Cardiac muscle cell (in vitro differentiated cells and primary cell): ENCODE data around the gene TLDC2. TPM values are rescaled to one million over a fixed set of nuclear protein-coding genes. Genes with fewer than 3 reads are reported as not detected.

Source experiments
- DNase-seq, 2 donors: peaks; one replicate each; pipeline versions ENCODE4 v3.0.0 to v3.0.0-alpha.2; 2010 to 2017; ENCODE audit warnings: low read depth in 1 of 2, low spot score in 1 of 2
- H3K27ac ChIP-seq: fragments of 200-600 bp; sonication (generic); 2 replicates; pipeline ENCODE4 v1.5.1; 2016
- H3K27me3 ChIP-seq: fragments of 200-600 bp; sonication (generic); 2 replicates; pipeline ENCODE4 v1.6.0; 2016; ENCODE audit warnings: control low read depth
- H3K36me3 ChIP-seq: fragments of 200-600 bp; sonication (generic); 2 replicates; pipeline ENCODE4 v1.5.1; 2016; ENCODE audit warnings: control low read depth
- H3K4me1 ChIP-seq: fragments of 200-600 bp; sonication (generic); 2 replicates; pipeline ENCODE4 v1.8.1; 2017; ENCODE audit warnings: low read depth, mild to moderate bottlenecking, mixed run types
- H3K4me3 ChIP-seq: fragments of 200-600 bp; sonication (generic); 2 replicates; pipeline ENCODE4 v1.5.1; 2016; ENCODE audit warnings: mild to moderate bottlenecking
- H3K9me3 ChIP-seq: fragments of 200-600 bp; sonication (generic); 2 replicates; pipeline ENCODE4 v1.5.1; 2017; ENCODE audit warnings: low read depth, mild to moderate bottlenecking, control low read depth
- CTCF ChIP-seq: IDR thresholded peaks from 2 replicates; pipeline ENCODE4 v1.5.1; 2012; ENCODE audit warnings: low read depth, mild to moderate bottlenecking, low read length
- polyA plus RNA-seq: library from polyadenylated mRNA; unstranded; fragments of >200 nt; fragmentation: Nextera tagmentation; extraction: Ambion mirVana; gene quantifications from 2 replicates; pipeline ENCODE4 v1.2.1, GENCODE V29; 2016
- total RNA-seq: library from RNA; depleted of rRNA; stranded (reverse); fragments of >200 nt; gene quantifications from 2 replicates; pipeline ENCODE4 v1.2.3, GENCODE V29; 2016

TLDC2 gene
- total and polyA plus RNA-seq, 2 experiments from 2014 or later = not detected

- Histone ChIP-seq H3K27me3 (no peaks in the 10 kb centered on the region), H3K9me3 (no peaks in the 10 kb centered on the region), H3K27ac (peak overlapping the region; percentile 60), H3K4me1 (peaks cover 34% of the 10 kb centered on the region), H3K36me3 (no peaks in the 10 kb centered on the region), H3K4me3 (peak overlapping the region; percentile 55)
- TF ChIP-seq CTCF = no peak
- DNase-seq = peak in 1 of 2 donors; percentile 52
Measured at GRCh38 chr20:36862857-36863668, 12.9 kb upstream of the TLDC2 start.

- Histone ChIP-seq H3K4me3 (no peak overlapping the region), H3K9me3 (no peaks in the 10 kb centered on the region), H3K27ac (no peak overlapping the region), H3K4me1 (peaks cover 21% of the 10 kb centered on the region), H3K36me3 (no peaks in the 10 kb centered on the region), H3K27me3 (no peaks in the 10 kb centered on the region)
- no peak for TF ChIP-seq CTCF
- no peak for DNase-seq
Measured at GRCh38 chr20:36865076-36865860, 10.7 kb upstream of the TLDC2 start.

GRCh38 chr20:36865861-36866149 is 10.1 kb upstream of the TLDC2 start:
- H3K36me3 ChIP-seq = no peaks in the 10 kb centered on the region
- H3K4me1 ChIP-seq = peaks cover 16% of the 10 kb centered on the region
- no peak for DNase-seq
- H3K4me3 ChIP-seq = no peak overlapping the region
- no peaks in the 10 kb centered on the region for H3K9me3 ChIP-seq
- H3K27ac ChIP-seq = no peak overlapping the region
- no peaks in the 10 kb centered on the region for H3K27me3 ChIP-seq
- no peak for TF ChIP-seq CTCF

GRCh38 chr20:36866164-36866563 is 9.8 kb upstream of the TLDC2 start:
- H3K27ac ChIP-seq = no peak overlapping the region
- H3K4me1 ChIP-seq = peaks cover 15% of the 10 kb centered on the region
- H3K27me3 ChIP-seq = no peaks in the 10 kb centered on the region
- no peak for TF ChIP-seq CTCF
- DNase-seq = no peak
- H3K9me3 ChIP-seq = no peaks in the 10 kb centered on the region
- H3K36me3 ChIP-seq = no peaks in the 10 kb centered on the region
- H3K4me3 ChIP-seq = no peak overlapping the region

GRCh38 chr20:36866681-36867495 is 9.1 kb upstream of the TLDC2 start:
- no peak overlapping the region for H3K4me3 ChIP-seq

More at GRCh38 chr20:36866681-36867495, 9.1 kb upstream of the TLDC2 start:
- no peak for TF ChIP-seq CTCF
- no peaks in the 10 kb centered on the region for H3K9me3 ChIP-seq
- H3K27me3 ChIP-seq = no peaks in the 10 kb centered on the region
- no peaks in the 10 kb centered on the region for H3K36me3 ChIP-seq
- no peak overlapping the region for H3K27ac ChIP-seq
- DNase-seq = no peak
- H3K4me1 ChIP-seq = peaks cover 11% of the 10 kb centered on the region
